GM19468 (cell line): ENCODE data around the gene TNFRSF21.
A peak's percentile ranks its signal among the peaks of the same experiment; 100 is the strongest.

ENCODE experiments used
- ATAC-seq: cut with Tn5 transposase; IDR thresholded peaks from one replicate; pipeline ENCODE4 v1.9.1; 2021; ENCODE audit warnings: mild to moderate bottlenecking, moderate library complexity, moderate number of reproducible peaks; ENCODE audit not compliant: unreplicated experiment; ENCODE audit errors: extremely low read depth

Gene TNFRSF21

DNA sequence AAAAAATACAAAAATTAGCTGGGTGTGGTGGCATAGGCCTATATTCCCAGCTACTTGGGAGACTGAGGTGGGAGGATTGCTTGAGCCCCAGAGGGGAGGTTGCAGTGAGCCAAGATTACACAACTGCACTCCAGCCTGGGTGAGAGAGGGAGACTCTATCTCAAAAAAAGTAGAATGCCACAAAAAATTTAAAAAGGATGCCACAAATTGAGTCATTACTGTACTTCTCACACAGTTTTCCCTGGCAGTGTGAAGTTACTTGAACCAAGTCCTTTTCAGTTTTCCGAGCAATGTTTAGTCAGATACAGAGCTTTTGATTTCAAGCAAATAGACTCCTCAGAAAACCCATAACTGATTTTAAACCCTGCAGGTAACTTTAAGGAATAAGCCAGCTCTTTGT lies 53.3 kb downstream of the TNFRSF21 start:
- no peak for ATAC-seq

DNA sequence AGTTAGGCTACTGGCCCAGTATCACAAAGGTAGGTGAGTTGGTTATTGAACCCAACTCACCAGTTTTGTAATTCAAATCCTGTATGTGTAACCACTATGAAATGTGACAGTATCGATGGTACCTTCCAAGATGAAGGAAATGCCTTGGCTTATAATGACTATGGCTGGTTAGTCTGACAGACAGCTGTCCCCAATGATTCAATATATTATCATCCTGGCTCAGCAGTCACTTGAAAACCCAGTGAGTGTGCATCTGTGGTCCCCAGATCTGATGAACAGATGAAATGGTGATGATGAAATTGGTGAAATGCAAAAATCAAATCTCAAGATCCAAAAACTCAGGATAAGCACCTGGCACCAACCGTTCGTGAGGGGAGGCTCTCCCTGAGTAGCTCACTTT lies 54.8 kb downstream of the TNFRSF21 start:
- no peak for ATAC-seq

GRCh38 chr6:47254051-47254450 lies 55.7 kb downstream of the TNFRSF21 start:
- no peak for ATAC-seq

GRCh38 chr6:47253136-47253535 lies 56.6 kb downstream of the TNFRSF21 start:
- ATAC-seq = no peak

GRCh38 chr6:47252633-47253032 lies 57.1 kb downstream of the TNFRSF21 start:
- no peak for ATAC-seq

DNA sequence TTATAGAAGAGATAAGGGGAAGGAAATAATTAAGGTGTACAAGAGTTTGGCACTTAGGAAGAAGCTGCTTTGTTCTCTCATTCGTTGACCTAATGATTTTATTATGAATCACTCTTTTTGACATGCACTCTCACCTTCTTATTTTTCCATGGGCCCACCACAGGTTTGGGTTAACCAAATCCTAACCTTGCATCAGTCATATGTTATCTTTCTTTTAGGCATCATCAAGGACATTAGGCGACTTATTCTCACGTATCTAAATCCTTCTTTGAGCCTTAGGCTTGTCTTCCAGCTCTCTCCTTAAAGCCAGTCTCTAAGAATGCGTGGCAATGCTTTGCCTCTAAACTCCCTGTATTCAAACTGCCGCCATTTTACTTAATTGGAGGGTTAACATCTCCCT lies 58.3 kb downstream of the TNFRSF21 start:
- ATAC-seq = no peak

DNA sequence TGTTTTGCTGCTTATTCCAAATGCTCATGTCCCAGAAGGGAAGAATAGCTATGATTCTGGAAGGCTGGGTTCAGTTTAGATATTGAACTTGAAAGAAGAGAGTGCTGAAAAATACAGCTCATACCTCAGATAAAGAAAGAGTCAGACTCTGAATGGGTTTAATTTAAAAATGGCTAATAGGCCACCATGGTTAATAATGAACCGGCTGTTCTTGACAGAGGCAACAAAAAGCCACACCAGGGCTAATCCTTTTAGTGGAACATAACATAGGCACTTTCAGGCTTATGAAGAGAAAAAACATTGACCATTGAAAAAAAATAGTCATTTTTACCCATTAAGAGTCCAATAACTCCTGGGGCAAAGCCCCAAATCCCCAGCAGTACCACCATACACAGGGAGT lies 59.4 kb downstream of the TNFRSF21 start:
- no peak for ATAC-seq

DNA sequence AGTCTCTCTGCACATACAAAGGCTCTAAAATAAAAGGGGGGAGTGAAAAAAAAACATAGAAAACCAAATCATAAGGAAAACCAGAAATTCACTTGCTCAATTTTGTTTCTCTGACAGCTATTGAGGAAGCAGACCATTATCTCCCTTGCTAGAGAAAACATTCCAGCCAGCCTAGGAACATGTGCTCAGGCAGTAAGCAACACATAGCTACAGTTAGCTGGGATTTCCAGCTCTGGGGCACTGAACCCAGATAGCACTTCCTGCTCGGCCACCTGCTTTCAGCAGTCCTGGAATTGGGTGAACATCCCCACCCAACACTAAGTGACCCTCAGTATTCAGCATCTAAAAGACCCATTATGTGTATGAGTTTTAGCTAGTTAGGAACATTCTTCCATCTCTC lies 61.3 kb downstream of the TNFRSF21 start:
- ATAC-seq = no peak

DNA sequence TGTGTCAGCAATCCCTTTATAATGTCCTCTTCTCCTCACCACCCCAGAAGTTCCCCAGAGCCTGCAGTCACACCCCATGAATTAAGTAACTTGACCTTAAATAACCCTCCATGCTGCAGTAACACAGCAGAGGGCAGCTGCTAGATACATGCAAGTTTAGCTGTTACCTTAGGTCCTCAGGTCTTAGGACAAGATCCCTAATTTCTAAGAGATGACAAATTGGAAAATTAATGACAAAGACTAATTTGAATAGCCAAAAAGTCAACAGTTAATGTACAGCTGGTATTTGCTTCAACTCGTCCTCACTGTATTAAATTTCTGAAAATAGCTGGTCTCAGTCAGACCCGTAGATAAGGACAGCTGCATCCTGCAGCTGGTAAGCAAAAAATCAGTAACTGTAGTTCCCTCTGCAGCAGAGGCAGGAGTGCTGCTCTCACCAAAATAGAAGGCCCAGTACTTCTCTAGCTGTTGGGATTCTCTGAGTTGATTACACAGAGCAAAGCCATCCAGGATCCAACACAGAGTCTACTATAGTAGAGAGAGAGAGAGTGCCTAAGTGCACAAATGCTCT lies 62.4 kb downstream of the TNFRSF21 start:
- peak; percentile 57 for ATAC-seq

- no peak for ATAC-seq
These were observed 63.2 kb downstream of the TNFRSF21 start for GRCh38 chr6:47246551-47246950.

DNA sequence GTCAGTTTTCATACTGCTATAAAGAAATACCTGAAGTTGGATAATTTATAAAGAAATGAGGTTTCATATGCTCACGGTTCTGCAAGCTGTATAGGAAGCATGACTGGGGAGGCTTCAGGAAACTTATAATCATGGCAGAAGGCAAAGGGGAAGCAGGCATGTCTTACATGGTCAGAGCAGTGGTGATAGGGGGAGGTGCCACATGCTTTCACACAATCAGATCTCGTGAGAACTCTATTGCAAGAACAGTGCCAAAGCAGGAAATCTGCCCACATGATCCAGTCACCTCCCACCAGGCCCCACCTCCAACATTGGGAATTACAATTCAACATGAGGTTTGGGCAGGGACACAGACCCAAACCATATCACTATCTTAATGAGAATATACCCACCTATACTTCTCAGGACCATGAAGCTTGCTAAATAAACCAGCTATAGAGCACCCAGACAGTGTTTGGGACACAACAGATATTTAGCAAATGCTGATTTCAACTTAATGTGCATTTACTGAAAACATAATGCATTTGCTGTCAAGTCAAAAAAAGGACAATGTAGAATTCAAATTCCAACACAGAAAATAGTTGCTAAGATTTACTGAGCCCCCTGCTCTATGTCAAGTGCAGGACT lies 63.8 kb downstream of the TNFRSF21 start:
- no peak for ATAC-seq

DNA sequence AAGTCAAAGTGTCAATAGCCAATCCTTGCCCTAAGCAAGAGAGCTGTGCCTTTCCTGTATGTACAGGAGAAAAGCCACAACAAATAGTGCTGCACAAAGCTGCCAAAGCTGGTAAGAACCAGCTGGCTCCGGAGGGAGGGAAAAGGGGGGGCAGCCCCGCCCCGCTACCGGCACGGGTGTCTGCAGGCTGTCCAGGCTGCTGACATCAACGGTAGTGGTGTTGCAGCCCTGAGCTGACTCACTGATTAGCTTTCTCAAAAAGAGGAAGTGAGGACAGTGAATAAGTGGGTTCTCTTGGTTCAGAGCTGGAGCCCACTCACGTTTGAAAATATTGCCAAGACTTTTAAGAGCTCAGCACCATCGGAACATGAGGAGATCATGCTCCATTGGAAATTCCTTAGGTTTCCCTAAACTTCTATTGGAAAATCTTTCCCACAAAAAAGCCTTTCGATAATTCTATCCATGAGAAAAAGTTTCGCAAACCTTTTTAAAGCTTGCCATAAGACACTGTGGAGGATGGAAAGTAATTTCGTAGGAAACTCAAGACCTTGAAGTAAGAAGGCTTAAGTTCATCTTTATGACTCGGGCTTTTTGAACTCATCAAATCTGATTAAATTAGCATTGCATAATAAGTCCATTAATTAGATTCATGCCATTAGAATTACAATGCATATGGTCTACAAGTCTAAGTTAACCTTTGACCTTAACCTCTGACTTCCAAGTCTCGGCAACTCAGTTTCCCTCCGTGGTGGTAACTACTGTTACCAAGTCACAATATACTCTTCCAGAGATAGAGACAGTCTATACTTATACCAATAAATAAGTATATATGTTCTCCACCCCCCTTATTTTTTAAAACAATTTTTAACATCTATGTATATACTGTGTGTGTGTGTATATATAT lies 67.0 kb downstream of the TNFRSF21 start:
- ATAC-seq = peak; percentile 90

DNA sequence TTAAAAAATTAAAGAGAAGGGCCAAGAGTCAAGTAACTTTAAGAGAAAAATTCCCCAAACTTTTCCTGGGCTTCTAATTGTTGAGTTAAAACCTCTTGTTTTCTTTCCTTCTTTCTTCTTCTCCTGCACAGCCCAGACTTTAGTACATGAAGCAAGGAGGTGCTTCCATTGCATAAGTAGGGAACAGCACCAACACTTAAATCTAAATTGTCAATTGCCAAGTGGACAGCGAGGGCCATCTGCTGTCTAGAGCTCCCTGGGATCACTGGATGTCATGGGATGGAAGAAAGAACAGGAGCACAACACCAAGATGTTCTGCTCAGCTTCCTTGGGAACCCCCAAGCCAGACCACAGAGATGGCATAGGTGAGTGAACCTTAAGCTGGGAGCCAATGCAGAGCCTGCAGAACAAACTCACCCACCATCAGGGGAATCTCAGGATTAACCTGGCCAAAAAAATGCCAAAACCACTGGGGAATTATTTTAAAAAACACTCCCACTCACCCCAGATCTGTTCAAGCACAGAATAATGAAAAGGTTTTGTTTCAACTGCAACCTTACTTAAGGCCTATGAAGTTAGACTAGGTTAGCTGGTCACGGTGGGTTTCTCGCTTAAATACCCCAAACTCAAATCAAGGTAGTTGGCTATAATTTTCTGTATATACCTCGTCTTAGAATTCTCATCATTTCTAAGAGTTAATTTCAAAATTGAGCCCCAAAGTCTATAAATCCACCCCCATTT lies 67.8 kb downstream of the TNFRSF21 start:
- no peak for ATAC-seq

DNA sequence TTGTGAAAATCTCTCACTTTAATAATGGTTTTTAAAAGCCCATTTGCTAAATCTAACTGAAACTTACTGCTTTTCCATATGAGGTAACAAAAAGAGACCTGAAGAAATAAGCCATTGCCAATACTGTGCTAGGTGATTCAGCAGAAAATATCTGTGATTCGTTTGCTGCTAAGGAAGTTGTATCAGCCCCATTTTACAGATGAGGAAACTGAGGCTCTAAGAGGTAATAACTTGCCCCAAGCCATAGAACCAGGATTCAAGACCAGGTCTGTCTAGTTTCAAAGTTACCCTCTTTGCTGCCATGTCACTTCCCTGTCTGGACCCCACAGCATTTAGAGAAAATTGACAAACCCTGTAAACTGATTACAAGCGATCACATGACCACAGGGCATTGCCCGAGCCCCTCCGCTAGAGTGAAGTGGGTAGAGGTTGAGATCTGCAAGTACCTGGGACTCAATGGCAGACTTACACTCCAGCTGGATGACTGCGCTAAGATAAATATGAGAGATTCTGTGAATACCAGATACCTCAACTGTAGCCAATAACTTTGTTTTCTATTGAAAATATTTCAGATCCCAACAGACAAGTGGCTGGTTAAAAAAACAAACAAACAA lies 69.3 kb downstream of the TNFRSF21 start:
- ATAC-seq = no peak

GRCh38 chr6:47239546-47239945 lies 70.2 kb downstream of the TNFRSF21 start:
- no peak for ATAC-seq

DNA sequence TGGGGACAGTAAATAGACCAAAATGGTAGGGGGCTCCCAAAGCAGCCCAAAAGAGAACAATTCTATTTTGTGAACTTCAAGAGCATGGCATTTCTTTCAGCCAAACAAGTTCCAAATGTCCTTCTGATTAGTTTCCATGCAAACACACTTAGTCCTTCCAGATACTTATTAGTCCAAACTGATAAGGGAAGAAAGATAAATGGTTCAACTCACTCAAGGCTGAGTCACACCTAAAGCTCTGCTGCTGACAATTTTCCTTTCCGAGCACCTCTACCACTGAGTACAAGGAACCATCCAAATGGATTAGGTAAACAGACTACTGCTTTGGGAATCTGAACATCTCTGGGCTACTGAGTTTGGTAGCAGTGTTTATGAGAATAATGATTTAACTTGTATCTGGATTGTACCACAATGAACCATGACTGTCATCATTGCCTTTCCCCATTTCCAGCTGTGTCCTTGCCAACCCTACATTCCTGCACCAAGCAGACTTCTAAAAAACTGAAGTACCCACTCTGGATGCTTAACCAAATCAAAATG lies 71.2 kb downstream of the TNFRSF21 start:
- no peak for ATAC-seq

- no peak for ATAC-seq
These were observed 72.5 kb downstream of the TNFRSF21 start for GRCh38 chr6:47237196-47237595.

- ATAC-seq = no peak
These were observed 73.5 kb downstream of the TNFRSF21 start for GRCh38 chr6:47235964-47236760.

DNA sequence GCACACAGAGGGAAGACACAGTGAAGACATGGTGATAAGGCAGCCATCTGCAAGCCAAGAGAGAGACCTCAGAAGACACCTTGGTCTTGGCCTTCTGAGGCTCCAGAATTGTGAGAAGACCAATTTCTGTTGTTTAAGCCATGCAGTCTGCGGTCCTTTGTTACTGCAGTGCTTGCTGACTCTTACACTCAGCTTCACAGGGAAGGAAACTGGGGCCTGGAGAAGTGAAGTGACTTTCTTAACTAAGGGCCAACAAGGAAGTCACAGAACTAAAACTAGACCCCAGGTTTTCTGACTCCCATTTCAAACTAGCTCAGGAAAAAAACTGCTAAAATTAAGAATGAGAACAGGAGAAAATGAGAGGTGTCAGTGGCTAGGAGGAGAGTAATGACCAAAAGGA lies 74.3 kb downstream of the TNFRSF21 start:
- no peak for ATAC-seq
